ENCODE results near the gene TEX261. TPM values are rescaled to one million over a fixed set of nuclear protein-coding genes. Genes with fewer than 3 reads are reported as not detected.

TEX261 gene
- total and polyA plus RNA-seq, 2 of the 8 experiments (the other 6 are each of a cell fraction or from before 2014, with no cell fraction given), result 25.2 to 30.1 TPM

DNA sequence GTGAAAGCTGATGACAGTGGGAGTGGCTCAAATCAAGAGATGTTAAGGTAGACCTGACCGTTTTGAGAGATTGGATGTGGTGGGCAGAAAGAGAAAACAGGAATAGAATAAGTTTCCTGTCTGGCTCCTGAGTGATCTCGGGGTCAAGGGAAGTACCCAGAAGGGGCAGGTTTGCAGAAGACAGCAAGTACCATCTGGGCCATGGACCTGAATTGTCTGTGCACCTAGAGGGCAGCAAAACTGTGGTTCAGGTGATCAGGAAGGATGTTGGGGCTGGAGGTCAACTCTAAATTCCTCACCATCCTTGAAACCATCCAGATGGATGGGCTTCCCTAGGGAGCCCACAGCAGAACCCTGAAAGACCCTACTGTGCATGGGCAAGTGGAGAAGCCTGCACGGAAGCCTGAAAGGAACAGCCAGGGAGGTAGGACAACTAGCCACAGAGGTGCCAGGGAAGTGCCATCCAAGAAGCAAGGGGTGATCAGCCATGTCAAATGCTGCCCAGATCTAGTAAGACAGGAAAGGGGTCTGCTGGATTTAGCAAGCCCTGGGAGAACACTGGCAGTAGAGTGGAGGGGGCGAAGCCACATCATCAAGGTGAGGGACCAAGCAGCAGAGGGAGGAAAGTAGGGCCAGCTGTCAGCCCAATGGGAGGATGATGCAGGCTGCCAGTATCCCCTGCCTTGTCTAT, 8.0 kb downstream of the TEX261 start (continued):
- TF ChIP-seq, protein P1, sequence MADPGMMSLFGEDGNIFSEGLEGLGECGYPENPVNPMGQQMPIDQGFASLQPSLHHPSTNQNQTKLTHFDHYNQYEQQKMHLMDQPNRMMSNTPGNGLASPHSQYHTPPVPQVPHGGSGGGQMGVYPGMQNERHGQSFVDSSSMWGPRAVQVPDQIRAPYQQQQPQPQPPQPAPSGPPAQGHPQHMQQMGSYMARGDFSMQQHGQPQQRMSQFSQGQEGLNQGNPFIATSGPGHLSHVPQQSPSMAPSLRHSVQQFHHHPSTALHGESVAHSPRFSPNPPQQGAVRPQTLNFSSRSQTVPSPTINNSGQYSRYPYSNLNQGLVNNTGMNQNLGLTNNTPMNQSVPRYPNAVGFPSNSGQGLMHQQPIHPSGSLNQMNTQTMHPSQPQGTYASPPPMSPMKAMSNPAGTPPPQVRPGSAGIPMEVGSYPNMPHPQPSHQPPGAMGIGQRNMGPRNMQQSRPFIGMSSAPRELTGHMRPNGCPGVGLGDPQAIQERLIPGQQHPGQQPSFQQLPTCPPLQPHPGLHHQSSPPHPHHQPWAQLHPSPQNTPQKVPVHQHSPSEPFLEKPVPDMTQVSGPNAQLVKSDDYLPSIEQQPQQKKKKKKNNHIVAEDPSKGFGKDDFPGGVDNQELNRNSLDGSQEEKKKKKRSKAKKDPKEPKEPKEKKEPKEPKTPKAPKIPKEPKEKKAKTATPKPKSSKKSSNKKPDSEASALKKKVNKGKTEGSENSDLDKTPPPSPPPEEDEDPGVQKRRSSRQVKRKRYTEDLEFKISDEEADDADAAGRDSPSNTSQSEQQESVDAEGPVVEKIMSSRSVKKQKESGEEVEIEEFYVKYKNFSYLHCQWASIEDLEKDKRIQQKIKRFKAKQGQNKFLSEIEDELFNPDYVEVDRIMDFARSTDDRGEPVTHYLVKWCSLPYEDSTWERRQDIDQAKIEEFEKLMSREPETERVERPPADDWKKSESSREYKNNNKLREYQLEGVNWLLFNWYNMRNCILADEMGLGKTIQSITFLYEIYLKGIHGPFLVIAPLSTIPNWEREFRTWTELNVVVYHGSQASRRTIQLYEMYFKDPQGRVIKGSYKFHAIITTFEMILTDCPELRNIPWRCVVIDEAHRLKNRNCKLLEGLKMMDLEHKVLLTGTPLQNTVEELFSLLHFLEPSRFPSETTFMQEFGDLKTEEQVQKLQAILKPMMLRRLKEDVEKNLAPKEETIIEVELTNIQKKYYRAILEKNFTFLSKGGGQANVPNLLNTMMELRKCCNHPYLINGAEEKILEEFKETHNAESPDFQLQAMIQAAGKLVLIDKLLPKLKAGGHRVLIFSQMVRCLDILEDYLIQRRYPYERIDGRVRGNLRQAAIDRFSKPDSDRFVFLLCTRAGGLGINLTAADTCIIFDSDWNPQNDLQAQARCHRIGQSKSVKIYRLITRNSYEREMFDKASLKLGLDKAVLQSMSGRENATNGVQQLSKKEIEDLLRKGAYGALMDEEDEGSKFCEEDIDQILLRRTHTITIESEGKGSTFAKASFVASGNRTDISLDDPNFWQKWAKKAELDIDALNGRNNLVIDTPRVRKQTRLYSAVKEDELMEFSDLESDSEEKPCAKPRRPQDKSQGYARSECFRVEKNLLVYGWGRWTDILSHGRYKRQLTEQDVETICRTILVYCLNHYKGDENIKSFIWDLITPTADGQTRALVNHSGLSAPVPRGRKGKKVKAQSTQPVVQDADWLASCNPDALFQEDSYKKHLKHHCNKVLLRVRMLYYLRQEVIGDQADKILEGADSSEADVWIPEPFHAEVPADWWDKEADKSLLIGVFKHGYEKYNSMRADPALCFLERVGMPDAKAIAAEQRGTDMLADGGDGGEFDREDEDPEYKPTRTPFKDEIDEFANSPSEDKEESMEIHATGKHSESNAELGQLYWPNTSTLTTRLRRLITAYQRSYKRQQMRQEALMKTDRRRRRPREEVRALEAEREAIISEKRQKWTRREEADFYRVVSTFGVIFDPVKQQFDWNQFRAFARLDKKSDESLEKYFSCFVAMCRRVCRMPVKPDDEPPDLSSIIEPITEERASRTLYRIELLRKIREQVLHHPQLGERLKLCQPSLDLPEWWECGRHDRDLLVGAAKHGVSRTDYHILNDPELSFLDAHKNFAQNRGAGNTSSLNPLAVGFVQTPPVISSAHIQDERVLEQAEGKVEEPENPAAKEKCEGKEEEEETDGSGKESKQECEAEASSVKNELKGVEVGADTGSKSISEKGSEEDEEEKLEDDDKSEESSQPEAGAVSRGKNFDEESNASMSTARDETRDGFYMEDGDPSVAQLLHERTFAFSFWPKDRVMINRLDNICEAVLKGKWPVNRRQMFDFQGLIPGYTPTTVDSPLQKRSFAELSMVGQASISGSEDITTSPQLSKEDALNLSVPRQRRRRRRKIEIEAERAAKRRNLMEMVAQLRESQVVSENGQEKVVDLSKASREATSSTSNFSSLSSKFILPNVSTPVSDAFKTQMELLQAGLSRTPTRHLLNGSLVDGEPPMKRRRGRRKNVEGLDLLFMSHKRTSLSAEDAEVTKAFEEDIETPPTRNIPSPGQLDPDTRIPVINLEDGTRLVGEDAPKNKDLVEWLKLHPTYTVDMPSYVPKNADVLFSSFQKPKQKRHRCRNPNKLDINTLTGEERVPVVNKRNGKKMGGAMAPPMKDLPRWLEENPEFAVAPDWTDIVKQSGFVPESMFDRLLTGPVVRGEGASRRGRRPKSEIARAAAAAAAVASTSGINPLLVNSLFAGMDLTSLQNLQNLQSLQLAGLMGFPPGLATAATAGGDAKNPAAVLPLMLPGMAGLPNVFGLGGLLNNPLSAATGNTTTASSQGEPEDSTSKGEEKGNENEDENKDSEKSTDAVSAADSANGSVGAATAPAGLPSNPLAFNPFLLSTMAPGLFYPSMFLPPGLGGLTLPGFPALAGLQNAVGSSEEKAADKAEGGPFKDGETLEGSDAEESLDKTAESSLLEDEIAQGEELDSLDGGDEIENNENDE (IDR thresholded peaks at IDR 0.05; ENCODE audit: insufficient replicate concordance, low read length), result no peak
- TF ChIP-seq TEAD4 (IDR thresholded peaks at IDR 0.05; ENCODE audit: low read depth, low read length), result no peak
- no peak for TF ChIP-seq SAP30 (IDR thresholded peaks at IDR 0.05; ENCODE audit: insufficient read depth, insufficient replicate concordance, low read length)
- TF ChIP-seq, protein P2, sequence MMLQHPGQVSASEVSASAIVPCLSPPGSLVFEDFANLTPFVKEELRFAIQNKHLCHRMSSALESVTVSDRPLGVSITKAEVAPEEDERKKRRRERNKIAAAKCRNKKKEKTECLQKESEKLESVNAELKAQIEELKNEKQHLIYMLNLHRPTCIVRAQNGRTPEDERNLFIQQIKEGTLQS (IDR thresholded peaks at IDR 0.05; ENCODE audit: insufficient read depth, low read depth, low read length), result no peak
- TF ChIP-seq ZNF274 (IDR thresholded peaks at IDR 0.05; ENCODE audit: borderline replicate concordance, extremely low read depth, low read length), result no peak
- no peak for TF ChIP-seq NRF1 (IDR thresholded peaks at IDR 0.05; ENCODE audit: low read depth, low read length)
- no peak for TF ChIP-seq SP2 (IDR thresholded peaks at IDR 0.05; ENCODE audit: low read length)
- TF ChIP-seq, protein P3, sequence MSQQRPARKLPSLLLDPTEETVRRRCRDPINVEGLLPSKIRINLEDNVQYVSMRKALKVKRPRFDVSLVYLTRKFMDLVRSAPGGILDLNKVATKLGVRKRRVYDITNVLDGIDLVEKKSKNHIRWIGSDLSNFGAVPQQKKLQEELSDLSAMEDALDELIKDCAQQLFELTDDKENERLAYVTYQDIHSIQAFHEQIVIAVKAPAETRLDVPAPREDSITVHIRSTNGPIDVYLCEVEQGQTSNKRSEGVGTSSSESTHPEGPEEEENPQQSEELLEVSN (IDR thresholded peaks at IDR 0.05), result no peak
- TF ChIP-seq GABPA (IDR thresholded peaks at IDR 0.05; ENCODE audit: borderline replicate concordance, insufficient read depth, low read length), result no peak

All from H1 (cell line).